GM20000 (cell line): ENCODE measurements around the gene D2HGDH.

ENCODE experiments used
- DNase-seq: peaks from one replicate; pipeline ENCODE4 v3.0.0; 2012; ENCODE audit warnings: low spot score
- CTCF ChIP-seq: IDR thresholded peaks from 2 replicates; pipeline ENCODE4 v1.5.1; 2012; ENCODE audit warnings: mild to moderate bottlenecking, control low read depth; ENCODE audit errors: extremely low read depth, missing control alignments

D2HGDH gene

GRCh38 chr2:241768251-241768711, 33.9 kb downstream of the D2HGDH start:
- TF ChIP-seq CTCF = no peak
- DNase-seq = no peak

GRCh38 chr2:241768850-241769249, 34.4 kb downstream of the D2HGDH start:
- TF ChIP-seq CTCF = no peak
- DNase-seq = peak; percentile 15

GRCh38 chr2:241769819-241770184, 35.4 kb downstream of the D2HGDH start:
- DNase-seq = peak; percentile 8

GRCh38 chr2:241770185-241770935, 35.9 kb downstream of the D2HGDH start:
- TF ChIP-seq CTCF = no peak
- DNase-seq = peak; percentile 35

More at GRCh38 chr2:241769819-241770184, 35.4 kb downstream of the D2HGDH start:
- no peak for TF ChIP-seq CTCF

- no peak for TF ChIP-seq CTCF
- peak; percentile 39 for DNase-seq
Observed at GRCh38 chr2:241770936-241771285, 36.5 kb downstream of the D2HGDH start.

- peak; percentile 71 for DNase-seq
- TF ChIP-seq CTCF = no peak
Observed at GRCh38 chr2:241771286-241772062, 37.0 kb downstream of the D2HGDH start.

- DNase-seq = peak; percentile 76
- no peak for TF ChIP-seq CTCF
Observed at GRCh38 chr2:241772063-241772499, 37.7 kb downstream of the D2HGDH start.
